HEK293T (cell line): ENCODE data around the gene SEMA4D.

ENCODE experiments used
- ARNT ChIP-seq: fragments of 450-650 bp; IDR thresholded peaks from 2 replicates; pipeline ENCODE4 v1.6.1; 2017; ENCODE audit warnings: mild to moderate bottlenecking
- LEF1 ChIP-seq: fragments of 450-650 bp; IDR thresholded peaks from 2 replicates; pipeline ENCODE4 v1.6.1; 2017; ENCODE audit warnings: mild to moderate bottlenecking, borderline replicate concordance

DNA sequence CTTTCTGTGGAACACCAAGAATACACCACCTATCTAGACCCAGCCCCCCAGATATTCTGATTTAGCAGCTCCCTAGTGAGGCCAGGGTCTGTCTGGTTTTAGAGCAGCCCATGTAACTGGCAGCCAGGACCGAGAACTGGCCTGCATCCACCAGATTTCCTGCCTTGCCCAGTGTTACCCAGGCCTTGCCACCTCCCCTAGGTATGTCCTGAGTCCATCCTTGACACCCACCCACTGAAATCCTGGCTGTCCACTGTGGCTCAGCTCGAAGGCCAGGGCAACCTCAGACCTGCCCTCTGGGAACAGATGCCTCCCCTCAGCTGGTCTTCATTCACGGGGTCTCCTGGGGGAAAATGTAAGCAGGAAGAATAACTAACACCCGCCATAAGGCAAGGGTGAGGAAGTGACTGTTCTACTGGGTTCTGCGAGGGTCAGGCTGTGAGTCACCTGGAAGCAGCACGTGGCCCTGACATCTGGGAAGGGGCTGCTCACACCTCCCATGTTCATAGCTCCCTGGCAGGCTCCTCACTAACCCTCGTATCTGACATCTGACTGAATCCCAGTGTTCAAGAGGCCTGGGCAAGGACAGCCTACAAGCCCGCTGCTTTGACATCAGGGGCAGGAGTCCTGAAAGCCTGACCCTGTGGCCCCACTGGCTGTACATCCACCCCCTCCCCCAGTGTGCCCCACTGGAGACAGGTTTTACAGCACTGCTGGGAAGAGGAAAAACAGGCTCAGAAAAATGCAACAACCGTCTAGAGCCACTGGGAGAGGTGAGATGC lies 72.7 kb downstream of the SEMA4D start:
- no peak for TF ChIP-seq ARNT
- no peak for TF ChIP-seq LEF1
